Measurements from ENCODE around the gene TECR.
"Not testable (repeated sequence)": the region's sequence is repeated elsewhere in the genome, so short reads cannot be mapped to it uniquely, and the experiment has no call there.

TECR gene

DNA sequence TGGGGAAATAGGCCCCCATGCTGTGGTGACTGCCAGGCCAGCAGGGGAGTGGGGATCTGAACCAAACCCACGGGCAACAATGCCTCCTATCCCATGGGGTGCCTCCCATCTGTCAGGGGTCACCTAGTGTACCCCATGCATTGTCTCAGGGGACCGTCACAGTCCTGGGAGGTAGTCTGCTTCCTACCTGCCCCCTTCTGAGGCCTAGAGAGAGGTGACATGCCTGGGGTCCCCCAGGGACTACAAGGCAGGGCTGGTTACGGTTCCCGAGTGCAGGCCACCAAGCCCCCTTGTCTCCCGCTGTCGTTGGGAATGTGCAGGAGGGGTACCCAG lies 31.3 kb downstream of the TECR start:
- Histone ChIP-seq H3K27ac (peak overlapping the region; percentile 62 to 87 (median 82); a peak in 21 of 22 replicates), H3K4me2 (peak overlapping the region; percentile 95 to 100 (median 97)), H3K4me3 (peak overlapping the region in 5 of 10 experiments; percentile 7 to 29 (median 10); a peak in 3 of 20 replicates), H3K9ac (peak overlapping the region; percentile 68 to 81 (median 78)), H4K20me1 (peaks cover 15 to 91% (median 59%) of the 10 kb centered on the region in 11 experiments; a peak in 18 of 22 replicates), H3K9me3 (replicated peaks in 1 of 11) (no peaks in the 10 kb centered on the region), H3K27me3 (no peaks in the 10 kb centered on the region), H3K36me3 (peaks cover 6 to 20% (median 15%) of the 10 kb centered on the region in 11 experiments; a peak in 15 of 22 replicates), H3K4me1 (peaks cover 85 to 95% (median 92%) of the 10 kb centered on the region in 10 experiments)
- no peak for TF ChIP-seq Cebpa-rat (IDR thresholded peaks at IDR 0.05)

DNA sequence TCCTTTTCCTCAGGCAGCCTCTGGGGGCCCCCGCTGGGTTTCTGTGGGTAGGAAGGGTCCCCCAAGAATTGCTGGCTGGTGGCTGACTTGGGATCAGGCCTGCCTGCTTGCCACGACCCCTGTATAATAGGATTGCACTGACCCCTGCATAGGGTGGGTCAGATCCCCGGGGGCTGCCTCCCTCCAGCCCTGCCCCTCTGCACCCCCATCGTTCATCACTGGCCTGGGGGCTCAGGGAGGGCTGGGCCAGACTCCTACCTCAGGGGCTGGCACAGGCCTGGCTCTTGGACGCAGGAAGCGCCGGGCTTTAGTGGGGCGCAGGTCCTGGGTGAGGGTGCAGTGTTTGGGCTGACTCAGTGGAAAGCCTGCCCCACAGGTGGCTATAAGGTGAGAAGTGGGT lies 31.9 kb downstream of the TECR start:
- peak overlapping the region; percentile 62 to 87 (median 82); a peak in 21 of 22 replicates for H3K27ac ChIP-seq
- H4K20me1 ChIP-seq, result peaks cover 14 to 91% (median 59%) of the 10 kb centered on the region in 11 experiments; a peak in 19 of 22 replicates
- H3K9ac ChIP-seq, result peak overlapping the region; percentile 68 to 81 (median 78)

DNA sequence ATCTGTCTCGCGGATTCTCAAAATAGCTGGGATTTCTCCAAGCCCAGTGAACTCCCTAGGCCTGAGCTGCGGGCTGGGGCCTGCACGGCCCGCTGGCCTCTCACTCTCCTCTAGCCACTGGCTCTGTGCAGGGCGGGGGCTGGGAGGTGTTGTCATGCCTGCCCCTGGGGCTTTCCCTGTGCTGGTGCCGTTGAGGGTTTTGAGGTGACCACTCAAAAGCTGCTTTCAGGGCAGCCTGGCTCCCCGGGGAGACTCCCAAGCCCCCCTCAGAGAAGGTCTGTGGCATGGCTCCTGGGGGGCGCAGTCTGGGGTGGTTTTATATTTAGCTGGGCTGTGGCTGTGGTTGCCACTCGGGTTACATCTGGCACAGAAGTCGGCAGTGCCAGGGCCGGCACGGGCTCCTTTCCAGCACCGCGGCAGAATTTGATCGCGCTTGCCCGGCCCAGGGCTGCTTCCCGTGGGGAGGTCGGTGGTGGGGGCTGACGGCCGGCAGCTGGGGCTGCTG lies 32.5 kb downstream of the TECR start:
- TF ChIP-seq Cebpa-rat (IDR thresholded peaks at IDR 0.05), result no peak
- peak overlapping the region; percentile 68 to 81 (median 78) for H3K9ac ChIP-seq
- H3K27me3 ChIP-seq, result no peaks in the 10 kb centered on the region
- H4K20me1 ChIP-seq, result peaks cover 14 to 87% (median 60%) of the 10 kb centered on the region in 11 experiments; a peak in 19 of 22 replicates
- H3K4me2 ChIP-seq, result peak overlapping the region; percentile 95 to 100 (median 97)
- H3K27ac ChIP-seq, result peak overlapping the region; percentile 62 to 87 (median 82); a peak in 21 of 22 replicates
- no peaks in the 10 kb centered on the region for H3K9me3 ChIP-seq (replicated peaks in 1 of 11)
- H3K36me3 ChIP-seq, result peaks cover 6 to 26% (median 19%) of the 10 kb centered on the region in 11 experiments; a peak in 15 of 22 replicates
- peaks cover 86 to 96% (median 91%) of the 10 kb centered on the region in 10 experiments for H3K4me1 ChIP-seq
- H3K4me3 ChIP-seq, result peak overlapping the region; percentile 17 to 57 (median 44)

More for the DNA sequence above, 31.9 kb downstream of the TECR start:
- H3K4me1 ChIP-seq, result peaks cover 88 to 97% (median 92%) of the 10 kb centered on the region in 10 experiments
- no peak for TF ChIP-seq Cebpa-rat (IDR thresholded peaks at IDR 0.05)
- peak overlapping the region in 5 of 10 experiments; percentile 17 to 55 (median 43); a peak in 5 of 20 replicates for H3K4me3 ChIP-seq
- no peaks in the 10 kb centered on the region for H3K9me3 ChIP-seq (replicated peaks in 1 of 11)
- peaks cover 6 to 25% (median 19%) of the 10 kb centered on the region in 11 experiments; a peak in 15 of 22 replicates for H3K36me3 ChIP-seq
- peak overlapping the region; percentile 95 to 100 (median 97) for H3K4me2 ChIP-seq
- H3K27me3 ChIP-seq, result no peaks in the 10 kb centered on the region

DNA sequence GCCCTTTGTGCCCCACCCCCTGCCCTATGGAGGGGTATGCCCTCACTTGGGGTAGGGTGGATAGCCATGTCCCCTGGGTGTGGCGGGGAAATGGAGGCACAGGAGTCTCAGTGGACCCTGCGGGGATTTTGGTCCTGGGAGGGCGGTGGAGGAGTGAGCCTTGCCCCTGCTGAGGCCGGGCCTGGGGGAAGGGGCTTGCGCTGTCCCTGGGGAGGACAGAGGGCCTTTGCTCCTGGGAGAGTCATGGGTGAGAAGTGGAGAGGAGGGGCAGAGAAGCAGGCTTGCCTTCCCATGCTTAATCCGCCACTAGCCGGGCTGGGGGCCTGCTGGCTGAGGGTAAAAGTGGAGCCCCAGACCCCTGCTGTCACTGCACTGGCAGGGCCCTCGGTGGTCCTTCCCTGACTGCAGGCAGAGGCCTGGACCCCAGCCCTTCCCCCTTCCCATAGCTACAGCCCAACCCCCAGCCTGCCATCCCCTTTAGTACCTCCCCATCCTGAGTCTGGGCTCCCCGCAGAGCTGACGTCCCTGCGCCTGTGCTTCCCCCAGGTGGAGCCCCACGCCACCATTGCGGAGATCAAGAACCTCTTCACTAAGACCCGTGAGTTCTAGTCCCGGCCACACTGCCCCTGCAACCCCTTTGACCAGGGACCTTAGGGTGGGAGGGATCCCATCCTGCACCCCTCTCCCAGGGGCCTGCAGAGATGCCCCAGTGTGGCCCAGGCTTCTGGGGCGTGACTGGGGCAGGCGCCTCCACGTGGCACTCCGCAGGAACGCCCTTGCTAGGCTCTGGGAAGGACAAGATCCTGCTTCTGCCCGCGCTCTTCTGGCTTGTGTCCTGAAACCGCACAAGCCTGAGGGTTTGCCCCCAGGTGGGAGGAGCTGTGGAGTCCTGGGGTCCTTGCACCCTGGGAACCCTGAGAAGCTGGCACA lies 33.5 kb downstream of the TECR start:
- H3K9ac ChIP-seq, result peak overlapping the region; percentile 68 to 81 (median 78)
- peak overlapping the region; percentile 17 to 57 (median 44); a peak in 19 of 20 replicates for H3K4me3 ChIP-seq
- H3K4me1 ChIP-seq, result peaks cover 92 to 96% (median 94%) of the 10 kb centered on the region in 10 experiments
- H3K36me3 ChIP-seq, result peaks cover 11 to 37% (median 21%) of the 10 kb centered on the region in 11 experiments; a peak in 16 of 22 replicates
- no peak for TF ChIP-seq Cebpa-rat (IDR thresholded peaks at IDR 0.05)
- peaks cover 24 to 87% (median 68%) of the 10 kb centered on the region in 11 experiments; a peak in 19 of 22 replicates for H4K20me1 ChIP-seq
- H3K9me3 ChIP-seq (replicated peaks in 1 of 11), result no peaks in the 10 kb centered on the region
- H3K27me3 ChIP-seq, result no peaks in the 10 kb centered on the region
- peak overlapping the region; percentile 62 to 87 (median 82); a peak in 21 of 22 replicates for H3K27ac ChIP-seq
- peak overlapping the region; percentile 95 to 100 (median 97) for H3K4me2 ChIP-seq

DNA sequence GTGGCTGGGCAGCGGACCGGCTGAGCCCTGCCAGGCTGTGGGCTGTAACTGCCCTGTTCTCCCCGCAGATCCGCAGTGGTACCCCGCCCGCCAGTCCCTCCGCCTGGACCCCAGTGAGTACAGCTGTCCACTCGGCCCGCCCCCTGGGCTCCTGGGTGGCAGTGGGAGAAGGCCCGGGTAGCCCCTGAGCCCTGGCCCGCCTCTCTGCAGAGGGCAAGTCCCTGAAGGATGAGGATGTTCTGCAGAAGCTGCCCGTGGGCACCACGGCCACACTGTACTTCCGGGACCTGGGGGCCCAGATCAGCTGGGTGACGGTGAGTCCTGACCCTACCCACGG lies 34.2 kb downstream of the TECR start:
- peaks cover 11 to 41% (median 25%) of the 10 kb centered on the region in 11 experiments; a peak in 18 of 22 replicates for H3K36me3 ChIP-seq
- H3K4me2 ChIP-seq, result peak overlapping the region; percentile 95 to 100 (median 97)
- no peaks in the 10 kb centered on the region for H3K9me3 ChIP-seq (replicated peaks in 1 of 11)
- H3K4me3 ChIP-seq, result peak overlapping the region in 3 of 10 experiments; percentile 14 to 45 (median 19); a peak in 3 of 20 replicates
- peak overlapping the region in 10 of 11 experiments; percentile 68 to 81 (median 78); a peak in 17 of 22 replicates for H3K9ac ChIP-seq
- no peak for TF ChIP-seq Cebpa-rat (IDR thresholded peaks at IDR 0.05)
- peaks cover 92 to 96% (median 95%) of the 10 kb centered on the region in 10 experiments for H3K4me1 ChIP-seq
- peak overlapping the region in 9 of 11 experiments; percentile 74 to 87 (median 82); a peak in 18 of 22 replicates for H3K27ac ChIP-seq
- H4K20me1 ChIP-seq, result peaks cover 24 to 87% (median 68%) of the 10 kb centered on the region in 11 experiments; a peak in 19 of 22 replicates
- no peaks in the 10 kb centered on the region for H3K27me3 ChIP-seq

DNA sequence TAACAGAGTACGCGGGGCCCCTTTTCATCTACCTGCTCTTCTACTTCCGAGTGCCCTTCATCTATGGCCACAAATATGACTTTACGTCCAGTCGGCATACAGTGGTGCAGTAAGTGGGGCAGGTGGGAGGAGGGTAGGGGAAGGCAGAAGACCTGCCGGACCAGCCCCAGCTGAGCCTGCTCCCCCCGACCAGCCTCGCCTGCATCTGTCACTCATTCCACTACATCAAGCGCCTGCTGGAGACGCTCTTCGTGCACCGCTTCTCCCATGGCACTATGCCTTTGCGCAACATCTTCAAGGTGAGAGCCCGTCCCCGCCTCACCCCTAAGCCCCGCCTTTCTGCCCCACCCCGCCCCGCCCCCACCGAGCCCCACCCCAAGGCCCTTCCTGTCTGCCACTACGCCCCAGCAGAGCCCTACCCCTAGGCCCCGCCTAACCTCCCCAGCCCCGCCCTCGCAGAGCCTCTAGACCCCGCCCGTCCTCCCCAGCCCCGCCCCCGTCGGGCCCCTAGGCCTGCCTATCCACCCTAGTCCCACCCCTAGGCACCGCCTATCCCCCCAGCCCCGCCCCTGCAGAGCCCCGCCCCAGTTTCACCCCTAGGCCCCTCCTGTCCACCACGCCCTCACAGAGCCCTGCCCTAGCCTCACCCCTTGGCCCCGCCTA lies 34.7 kb downstream of the TECR start:
- peaks cover 89 to 96% (median 95%) of the 10 kb centered on the region in 10 experiments for H3K4me1 ChIP-seq
- no peak; a peak in 1 of 22 replicates for TF ChIP-seq Cebpa-rat (IDR thresholded peaks at IDR 0.05)
- peak overlapping the region in 9 of 11 experiments; percentile 74 to 87 (median 82); a peak in 17 of 22 replicates for H3K27ac ChIP-seq
- peak overlapping the region in 8 of 11 experiments; percentile 68 to 81 (median 79); a peak in 12 of 22 replicates for H3K9ac ChIP-seq
- no peaks in the 10 kb centered on the region for H3K27me3 ChIP-seq
- no peaks in the 10 kb centered on the region for H3K9me3 ChIP-seq (replicated peaks in 1 of 11)
- peak overlapping the region; percentile 95 to 100 (median 98) for H3K4me2 ChIP-seq
- peak overlapping the region in 2 of 10 experiments; percentile 19 to 45; a peak in 3 of 20 replicates for H3K4me3 ChIP-seq
- peaks cover 28 to 87% (median 67%) of the 10 kb centered on the region in 11 experiments; a peak in 19 of 22 replicates for H4K20me1 ChIP-seq
- peaks cover 11 to 46% (median 28%) of the 10 kb centered on the region in 11 experiments; a peak in 18 of 22 replicates for H3K36me3 ChIP-seq

DNA sequence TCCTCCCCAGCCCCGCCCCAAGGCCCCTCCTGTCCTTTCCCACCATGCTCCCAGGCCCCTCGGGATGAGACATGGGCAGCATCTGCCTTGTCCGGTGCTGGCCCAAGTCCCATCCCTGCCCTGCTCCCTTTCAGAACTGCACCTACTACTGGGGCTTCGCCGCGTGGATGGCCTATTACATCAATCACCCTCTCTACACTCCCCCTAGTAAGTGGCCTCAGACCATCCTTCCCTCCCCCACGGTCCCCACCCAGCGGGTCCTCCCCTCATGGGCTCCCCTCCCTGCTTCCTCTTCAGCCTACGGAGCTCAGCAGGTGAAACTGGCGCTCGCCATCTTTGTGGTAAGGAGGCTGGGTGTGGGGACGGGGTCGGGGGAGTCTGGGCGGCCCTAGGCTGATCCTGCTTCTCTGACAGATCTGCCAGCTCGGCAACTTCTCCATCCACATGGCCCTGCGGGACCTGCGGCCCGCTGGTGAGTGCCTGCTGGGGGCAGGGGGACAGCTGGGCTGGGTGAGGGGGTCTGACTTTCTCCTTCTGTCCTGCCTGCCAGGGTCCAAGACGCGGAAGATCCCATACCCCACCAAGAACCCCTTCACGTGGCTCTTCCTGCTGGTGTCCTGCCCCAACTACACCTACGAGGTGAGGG lies 35.4 kb downstream of the TECR start:
- H3K4me1 ChIP-seq, result peaks cover 83 to 96% (median 94%) of the 10 kb centered on the region in 10 experiments
- H3K9me3 ChIP-seq (replicated peaks in 1 of 11), result not testable (repeated sequence)

More for the DNA sequence above, 35.4 kb downstream of the TECR start:
- Histone ChIP-seq H3K4me2 (peak overlapping the region; percentile 79 to 98 (median 96)), H3K36me3 (peaks cover 11 to 53% (median 30%) of the 10 kb centered on the region in 11 experiments; a peak in 18 of 22 replicates), H3K4me3 (peak overlapping the region in 8 of 10 experiments; percentile 29 to 64 (median 43); a peak in 11 of 20 replicates), H4K20me1 (peaks cover 28 to 87% (median 62%) of the 10 kb centered on the region in 11 experiments; a peak in 19 of 22 replicates), H3K9ac (peak overlapping the region in 10 of 11 experiments; percentile 15 to 79 (median 69); a peak in 16 of 22 replicates), H3K27ac (peak overlapping the region in 9 of 11 experiments; percentile 22 to 88 (median 73); a peak in 16 of 22 replicates)
- not testable (repeated sequence) for H3K27me3 ChIP-seq
